Activated CD4-positive, alpha-beta T cell treated with anti-CD3 and anti-CD28 coated beads for 36 hours (primary cell): ENCODE data around the gene MSANTD1. TPM values are rescaled to one million over a fixed set of nuclear protein-coding genes. Genes with fewer than 3 reads are reported as not detected.

Experiments used
- ATAC-seq: fragments of 200-7000 bp; cut with Tn5 transposase; one replicate; pipeline ENCODE4 v1.10.0; 2021; ENCODE audit warnings: mild to moderate bottlenecking, moderate library complexity
- CTCF ChIA-PET: fragments of 350-600 bp; sonication (Branson Sonifier 250); formaldehyde crosslinking; loops from one replicate; lab custom pipeline; 2021; ENCODE audit warnings: antibody characterized with exemption; lab: Charles Lee
- POLR2A ChIA-PET: fragments of 350-600 bp; sonication (Branson Sonifier 250); formaldehyde crosslinking; loops from one replicate; lab custom pipeline; 2021; ENCODE audit warnings: antibody characterized with exemption, inconsistent platforms; lab: Charles Lee
- DNase-seq: peaks from one replicate; pipeline ENCODE4 v3.0.0-alpha.2; 2020
- H3K27ac Mint-ChIP-seq: one replicate; pipeline ENCODE4 v1.8.0; 2021; ENCODE audit warnings: mixed read lengths
- H3K27me3 Mint-ChIP-seq: one replicate; pipeline ENCODE4 v1.8.0; 2021; ENCODE audit warnings: mixed read lengths
- H3K36me3 Mint-ChIP-seq: one replicate; pipeline ENCODE4 v1.8.0; 2021; ENCODE audit warnings: low read depth, mixed read lengths
- H3K4me1 Mint-ChIP-seq: one replicate; pipeline ENCODE4 v1.8.0; 2021; ENCODE audit warnings: mixed read lengths
- H3K4me3 Mint-ChIP-seq: one replicate; pipeline ENCODE4 v1.8.0; 2021; ENCODE audit warnings: mild to moderate bottlenecking, moderate library complexity, mixed read lengths
- H3K9me3 Mint-ChIP-seq: one replicate; pipeline ENCODE4 v1.8.0; 2021; ENCODE audit warnings: low read depth, mixed read lengths
- intact Hi-C, 2 experiments: fragments of 100-400 bp; cut with DNase I in 1 of 2; cut with micrococcal nuclease in 1 of 2; formaldehyde crosslinking; loops; one replicate each; pipeline versions ENCODE4 v1.14.2 to v1.15.1; 2022 to 2024; cut with DNase I, micrococcal nuclease
- total RNA-seq, 2 experiments: library from RNA; stranded (reverse); gene quantifications; one replicate each; pipeline ENCODE4 v1.2.3, GENCODE V29; 2021

Gene MSANTD1
- total RNA-seq, 2 experiments from 2014 or later: 0.46 to 0.69 TPM

- no peak overlapping the region for H3K4me3 Mint-ChIP-seq
- H3K4me1 Mint-ChIP-seq: no peaks in the 10 kb centered on the region
- peaks cover 9% of the 10 kb centered on the region for H3K9me3 Mint-ChIP-seq
- intact Hi-C loops: no loop called here
- ATAC-seq (no peak), DNase-seq (no peak)
- H3K27me3 Mint-ChIP-seq: no peaks in the 10 kb centered on the region
- ChIA-PET POLR2A (no interaction called here), CTCF (no interaction called here)
- H3K36me3 Mint-ChIP-seq: peaks cover 4% of the 10 kb centered on the region
- H3K27ac Mint-ChIP-seq: no peak overlapping the region
Measured at GRCh38 chr4:3276986-3277385, 28.0 kb downstream of the MSANTD1 start.

DNA sequence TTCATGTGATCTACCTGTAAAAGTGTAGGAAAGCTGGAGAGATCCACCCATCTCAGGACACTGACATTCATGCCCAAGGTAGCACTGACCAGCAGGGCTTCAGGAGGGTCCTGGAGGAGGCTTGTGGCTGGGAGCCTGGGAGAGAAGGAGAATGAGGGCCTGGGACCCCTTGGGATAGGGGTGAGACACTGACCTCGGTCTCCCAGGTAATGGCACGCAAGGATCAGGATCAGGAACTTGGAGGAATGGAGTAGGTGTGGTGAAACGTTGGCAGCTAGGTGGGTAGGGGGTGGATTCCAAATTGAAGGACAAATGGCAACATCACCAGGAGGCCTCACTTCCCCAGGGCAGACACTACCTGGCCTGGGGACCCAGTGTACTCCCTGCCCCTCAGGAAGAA lies 31.5 kb downstream of the MSANTD1 start:
- Mint-ChIP-seq H3K36me3 (peaks cover 5% of the 10 kb centered on the region), H3K9me3 (peaks cover 7% of the 10 kb centered on the region), H3K4me3 (no peak overlapping the region), H3K4me1 (no peaks in the 10 kb centered on the region), H3K27me3 (no peaks in the 10 kb centered on the region), H3K27ac (no peak overlapping the region)
- no peak for ATAC-seq
- intact Hi-C loops: no loop called here
- POLR2A ChIA-PET: no interaction called here
- CTCF ChIA-PET: interaction anchor here (0.8 kb wide), 1 partner anchor 174 kb away, joined by 3 read pairs; no protein-coding TSS in a partner anchor
- no peak for DNase-seq

DNA sequence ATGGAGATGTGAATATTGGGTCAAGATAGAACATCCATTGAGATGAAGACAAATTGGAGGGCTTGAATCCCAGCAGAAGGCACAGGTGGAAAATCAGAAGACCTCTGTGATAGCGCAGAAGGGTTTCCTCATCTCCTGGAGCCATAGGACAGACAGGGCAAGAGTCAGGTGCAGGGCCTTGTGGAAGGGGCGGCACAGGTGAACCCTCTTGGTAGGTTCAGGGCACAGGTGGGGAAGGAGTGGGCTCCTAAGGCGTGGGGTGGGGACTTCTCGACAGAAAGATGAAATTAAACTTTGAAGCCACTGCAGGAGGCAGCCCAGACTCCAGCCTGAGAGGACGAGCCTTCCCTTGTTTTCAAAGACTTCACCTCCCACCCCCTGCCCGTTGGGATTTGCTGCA lies 34.5 kb downstream of the MSANTD1 start:
- Mint-ChIP-seq H3K27me3 (peaks cover 4% of the 10 kb centered on the region), H3K4me1 (no peaks in the 10 kb centered on the region), H3K36me3 (peaks cover 5% of the 10 kb centered on the region), H3K4me3 (no peak overlapping the region), H3K27ac (no peak overlapping the region), H3K9me3 (peaks cover 7% of the 10 kb centered on the region)
- no peak for ATAC-seq
- POLR2A ChIA-PET: no interaction called here
- no peak for DNase-seq
- CTCF ChIA-PET: no interaction called here
- intact Hi-C loops: no loop called here

DNA sequence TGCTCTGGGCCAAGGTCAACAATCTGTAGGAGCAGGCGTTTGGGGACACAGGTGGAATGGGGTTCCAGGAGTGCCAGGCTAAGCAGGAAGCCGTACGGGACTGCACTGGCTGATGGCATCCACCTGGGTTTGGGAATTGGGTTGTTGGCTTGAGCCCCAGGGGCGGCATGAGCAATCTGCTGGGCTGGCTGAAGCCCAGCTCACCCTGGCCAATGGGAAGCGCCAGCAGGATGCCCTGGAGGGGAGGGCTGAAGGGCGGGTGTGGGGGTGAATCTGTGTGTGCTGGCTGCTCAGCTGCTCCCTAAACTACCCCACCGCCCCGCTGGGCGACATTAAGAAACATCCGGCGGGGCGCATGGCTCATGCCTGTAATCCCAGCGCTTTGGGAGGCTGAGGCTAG lies 35.0 kb downstream of the MSANTD1 start:
- H3K4me3 Mint-ChIP-seq: no peak overlapping the region
- peaks cover 7% of the 10 kb centered on the region for H3K9me3 Mint-ChIP-seq
- peaks cover 5% of the 10 kb centered on the region for H3K36me3 Mint-ChIP-seq
- ChIA-PET CTCF (no interaction called here), POLR2A (interaction anchor here (0.5 kb wide), 1 partner anchor 25 kb away, joined by 3 read pairs; no protein-coding TSS in a partner anchor)
- ATAC-seq (no peak), DNase-seq (no peak)
- H3K27ac Mint-ChIP-seq: no peak overlapping the region
- H3K27me3 Mint-ChIP-seq: peaks cover 4% of the 10 kb centered on the region
- intact Hi-C loops: no loop called here
- H3K4me1 Mint-ChIP-seq: no peaks in the 10 kb centered on the region

DNA sequence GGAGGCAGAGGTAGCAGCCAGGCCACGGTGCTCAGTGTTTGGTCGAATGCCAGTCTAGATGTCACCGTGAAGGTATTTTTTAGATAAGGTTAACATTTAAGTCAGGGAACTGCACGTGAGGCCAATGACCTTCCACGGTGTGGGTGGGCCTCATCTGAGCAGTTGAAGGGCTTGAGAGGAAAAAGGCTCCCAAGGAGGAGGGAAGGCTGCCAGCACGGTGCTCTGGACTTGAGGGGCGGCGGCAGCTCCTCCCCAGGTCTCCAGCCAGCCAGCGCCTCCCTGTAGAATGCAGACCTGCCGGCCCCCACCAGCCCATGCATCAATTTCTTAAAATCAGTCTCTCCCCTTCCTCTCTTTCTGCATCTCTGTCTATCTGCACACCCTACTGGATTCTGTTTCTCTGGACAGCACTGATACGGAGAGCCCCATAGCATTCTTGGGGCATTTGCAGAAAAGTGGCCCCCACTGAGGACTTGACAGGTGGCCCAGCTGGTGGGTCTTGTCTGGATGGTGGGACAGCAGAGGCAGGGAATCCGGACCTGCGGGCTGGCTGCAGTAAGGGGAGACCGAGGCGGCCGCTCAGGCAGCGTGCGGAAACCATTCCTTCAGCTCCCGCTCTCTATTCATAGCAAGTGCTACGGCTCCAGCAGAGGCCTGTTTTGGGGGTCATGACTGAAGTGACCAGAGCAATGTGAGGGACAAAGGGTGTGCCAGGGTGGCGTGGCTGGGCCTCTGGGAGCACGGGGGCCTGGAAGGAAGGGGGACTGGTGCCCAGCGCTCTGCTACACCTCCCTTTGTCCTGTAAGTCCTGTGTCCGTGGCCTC lies 36.0 kb downstream of the MSANTD1 start:
- ChIA-PET CTCF (no interaction called here), POLR2A (no interaction called here)
- peaks cover 4% of the 10 kb centered on the region for H3K27me3 Mint-ChIP-seq
- ATAC-seq (no peak), DNase-seq (no peak)
- peaks cover 3% of the 10 kb centered on the region for H3K9me3 Mint-ChIP-seq
- peaks cover 5% of the 10 kb centered on the region for H3K36me3 Mint-ChIP-seq
- no peaks in the 10 kb centered on the region for H3K4me1 Mint-ChIP-seq
- intact Hi-C loops: no loop called here
- H3K27ac Mint-ChIP-seq: no peak overlapping the region
- H3K4me3 Mint-ChIP-seq: no peak overlapping the region

GRCh38 chr4:3285558-3286334 lies 36.8 kb downstream of the MSANTD1 start:
- intact Hi-C loops: no loop called here
- Mint-ChIP-seq H3K4me1 (no peaks in the 10 kb centered on the region), H3K4me3 (no peak overlapping the region), H3K9me3 (peaks cover 3% of the 10 kb centered on the region), H3K27ac (no peak overlapping the region), H3K36me3 (peaks cover 5% of the 10 kb centered on the region), H3K27me3 (peaks cover 4% of the 10 kb centered on the region)
- ATAC-seq (no peak), DNase-seq (no peak)
- ChIA-PET POLR2A (no interaction called here), CTCF (no interaction called here)

DNA sequence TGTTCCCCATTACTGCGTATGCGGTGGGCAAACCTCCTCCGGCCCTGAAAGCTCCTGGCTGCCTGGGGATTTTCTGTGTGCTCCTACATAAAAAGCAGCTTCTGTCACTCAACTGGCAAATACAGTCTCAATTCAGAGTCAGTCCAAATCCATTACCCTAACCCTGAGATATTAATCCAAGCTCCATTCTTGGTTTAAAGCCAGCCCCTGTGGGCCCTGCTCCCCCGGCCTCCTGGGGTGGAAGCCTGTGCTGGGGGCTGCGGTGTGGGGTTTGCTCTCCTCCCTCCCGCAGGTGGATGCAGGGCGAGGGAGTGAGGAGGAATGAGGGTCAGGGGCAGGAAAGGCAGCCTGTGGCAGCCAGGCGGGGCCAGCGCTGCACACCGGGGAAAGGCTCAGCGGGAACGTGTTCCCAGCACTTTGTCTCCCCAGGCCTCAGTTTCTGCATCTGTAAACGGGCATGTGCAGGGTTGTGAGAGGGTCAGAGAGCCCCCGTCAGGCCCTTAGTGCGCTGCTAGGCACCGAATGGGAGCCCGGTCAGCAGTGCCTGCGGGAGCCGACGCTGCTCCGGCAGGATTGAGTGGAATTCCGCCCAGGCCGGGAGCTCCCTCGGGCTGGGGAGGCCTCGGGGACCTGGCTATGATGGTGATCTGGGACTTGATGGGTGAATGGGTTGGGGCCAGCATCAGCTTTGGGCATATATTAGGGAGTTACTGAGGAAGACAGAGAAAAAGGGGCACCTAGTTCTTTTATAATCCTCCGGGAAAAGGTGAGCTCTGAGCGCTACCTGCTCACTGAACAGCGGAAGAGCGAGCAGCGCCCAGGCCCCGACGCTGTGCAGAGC lies 37.6 kb downstream of the MSANTD1 start:
- intact Hi-C loops: no loop called here
- ATAC-seq: no peak
- Mint-ChIP-seq H3K36me3 (peaks cover 5% of the 10 kb centered on the region), H3K9me3 (peaks cover 3% of the 10 kb centered on the region), H3K27me3 (peaks cover 6% of the 10 kb centered on the region), H3K4me3 (no peak overlapping the region), H3K27ac (no peak overlapping the region), H3K4me1 (peaks cover 2% of the 10 kb centered on the region)
- ChIA-PET CTCF (interaction anchor here (1.1 kb wide), 1 partner anchor 180 kb away, joined by 3 read pairs; no protein-coding TSS in a partner anchor), POLR2A (no interaction called here)
- DNase-seq: no peak

DNA sequence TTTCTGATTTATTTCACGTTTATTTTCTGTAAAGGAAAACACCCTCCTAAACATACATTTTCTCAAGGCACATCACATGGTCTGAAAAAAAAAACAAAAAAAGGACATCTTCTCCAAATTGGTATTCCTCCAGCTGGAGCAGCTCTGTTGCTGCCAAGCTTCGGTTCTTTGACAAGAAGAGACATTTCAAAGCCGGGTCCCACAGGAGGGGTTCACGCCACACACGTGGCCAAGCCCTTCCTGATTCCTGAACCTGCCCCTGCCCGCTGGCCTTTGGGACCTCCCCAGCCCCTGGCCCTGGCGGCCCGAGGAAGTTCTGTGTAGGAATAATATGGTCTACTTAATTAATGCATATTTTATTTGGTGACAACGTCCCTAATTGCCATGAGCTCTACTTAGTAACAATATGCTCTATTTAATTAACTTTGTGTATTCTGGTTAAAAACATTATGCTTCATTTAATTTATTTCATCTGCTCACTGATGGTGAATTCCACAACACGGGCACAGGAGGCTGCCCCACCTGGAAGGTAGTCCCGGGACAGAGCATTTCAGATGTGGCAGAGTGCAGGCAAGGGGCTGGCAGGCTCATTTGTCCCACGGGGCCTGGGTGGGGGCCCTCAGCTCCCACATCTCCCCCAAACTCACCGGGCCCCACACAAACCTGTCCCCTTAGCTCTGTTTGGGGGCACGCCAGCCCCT lies 38.5 kb downstream of the MSANTD1 start:
- Mint-ChIP-seq H3K9me3 (no peaks in the 10 kb centered on the region), H3K36me3 (no peaks in the 10 kb centered on the region), H3K4me1 (peaks cover 6% of the 10 kb centered on the region), H3K4me3 (no peak overlapping the region), H3K27me3 (peaks cover 9% of the 10 kb centered on the region), H3K27ac (no peak overlapping the region)
- intact Hi-C loops: no loop called here
- ChIA-PET CTCF (interaction anchor here (1.1 kb wide), 1 partner anchor 181 kb away, joined by 3 read pairs; no protein-coding TSS in a partner anchor), POLR2A (no interaction called here)
- no peak for ATAC-seq
- no peak for DNase-seq

GRCh38 chr4:3287972-3288570 lies 39.1 kb downstream of the MSANTD1 start:
- Mint-ChIP-seq H3K27me3 (peaks cover 9% of the 10 kb centered on the region), H3K36me3 (no peaks in the 10 kb centered on the region), H3K9me3 (no peaks in the 10 kb centered on the region), H3K27ac (no peak overlapping the region), H3K4me1 (peaks cover 6% of the 10 kb centered on the region), H3K4me3 (no peak overlapping the region)
- ChIA-PET CTCF (interaction anchor here (0.7 to 1.1 kb wide), 2 partner anchors 181 kb away, joined by 3 read pairs; no protein-coding TSS in a partner anchor), POLR2A (no interaction called here)
- ATAC-seq (no peak), DNase-seq (no peak)
- intact Hi-C loops: no loop called here

GRCh38 chr4:3288571-3289094 lies 39.7 kb downstream of the MSANTD1 start:
- DNase-seq: no peak
- Mint-ChIP-seq H3K9me3 (no peaks in the 10 kb centered on the region), H3K4me3 (no peak overlapping the region), H3K27me3 (peaks cover 9% of the 10 kb centered on the region), H3K36me3 (no peaks in the 10 kb centered on the region), H3K4me1 (peaks cover 9% of the 10 kb centered on the region), H3K27ac (no peak overlapping the region)
- no peak for ATAC-seq
- ChIA-PET POLR2A (no interaction called here), CTCF (interaction anchor here (0.7 kb wide), 1 partner anchor 181 kb away, joined by 3 read pairs; no protein-coding TSS in a partner anchor)
- intact Hi-C loops: no loop called here
